Gastroesophageal sphincter (tissue), 3 donors: ENCODE data around the gene EPHA3.

Experiments
- CTCF ChIP-seq, 4 experiments: fragments of 200-600 bp in 2 of 4; fragments of 450-650 bp in 2 of 4; sonication (generic) in 1 of 4; IDR thresholded peaks; one replicate each; pipeline ENCODE4 v1.5.1; 2017 to 2019; ENCODE audit warnings: antibody characterized with exemption in 4 of 4, mild to moderate bottlenecking in 2 of 4, moderate library complexity in 2 of 4
- POLR2A ChIP-seq, 2 donors: fragments of 450-650 bp; IDR thresholded peaks; one replicate each; pipeline ENCODE4 v1.6.1; 2017; ENCODE audit warnings: antibody characterized with exemption in 2 of 2, mild to moderate bottlenecking in 2 of 2, moderate library complexity in 1 of 2

- TF ChIP-seq CTCF (IDR thresholded peaks at IDR 0.05) (no peak), POLR2A (IDR thresholded peaks at IDR 0.05) (no peak)
Observed at GRCh38 chr3:89238846-89239245, 131.4 kb downstream of the EPHA3 start.
